GM12801 (cell line): ENCODE results near the gene ZNF532.

Experiments
- CTCF ChIP-seq: IDR thresholded peaks from one replicate; pipeline ENCODE4 v1.5.1; 2011; ENCODE audit warnings: control low read depth; ENCODE audit not compliant: insufficient read length; ENCODE audit errors: extremely low read depth

ZNF532 gene

GRCh38 chr18:58867281-58867961, 2.7 kb downstream of the ZNF532 start:
- no peak for TF ChIP-seq CTCF

- TF ChIP-seq CTCF = no peak
Measured at GRCh38 chr18:58868440-58868839, 3.8 kb downstream of the ZNF532 start.

GRCh38 chr18:58870130-58870529, 5.5 kb downstream of the ZNF532 start:
- no peak for TF ChIP-seq CTCF

- TF ChIP-seq CTCF = no peak
Measured at GRCh38 chr18:58870621-58871020, 5.9 kb downstream of the ZNF532 start.

- no peak for TF ChIP-seq CTCF
Measured at GRCh38 chr18:58871514-58872420, 7.1 kb downstream of the ZNF532 start.

GRCh38 chr18:58878640-58879039, 14.0 kb downstream of the ZNF532 start:
- no peak for TF ChIP-seq CTCF

GRCh38 chr18:58881477-58881876, 16.8 kb downstream of the ZNF532 start:
- TF ChIP-seq CTCF = no peak
